GM13976 (cell line): Measurements from ENCODE around the gene RNPS1.

Experiments used
- DNase-seq: peaks from one replicate; pipeline ENCODE4 v3.0.0; 2012; ENCODE audit warnings: low spot score
- in situ Hi-C: fragments of 300-500 bp; cut with MboI; formaldehyde crosslinking; loops from one replicate; pipeline ENCODE4 v1.12.0; 2022; ENCODE audit warnings: low sequenced_read_pairs, mixed read lengths, inconsistent platforms; ENCODE audit not compliant: unreplicated experiment
- TF ChIP-seq, protein P1 (sequence below): IDR thresholded peaks from 2 replicates; pipeline ENCODE4 v1.5.1; 2012; ENCODE audit warnings: borderline replicate concordance, mild to moderate bottlenecking; ENCODE audit not compliant: insufficient read depth; ENCODE audit errors: extremely low read depth, missing control alignments, control extremely low read depth

RNPS1 gene

GRCh38 chr16:2237493-2238149, 30.3 kb downstream of the RNPS1 start:
- in situ Hi-C loops, result no loop called here
- TF ChIP-seq, protein P1, sequence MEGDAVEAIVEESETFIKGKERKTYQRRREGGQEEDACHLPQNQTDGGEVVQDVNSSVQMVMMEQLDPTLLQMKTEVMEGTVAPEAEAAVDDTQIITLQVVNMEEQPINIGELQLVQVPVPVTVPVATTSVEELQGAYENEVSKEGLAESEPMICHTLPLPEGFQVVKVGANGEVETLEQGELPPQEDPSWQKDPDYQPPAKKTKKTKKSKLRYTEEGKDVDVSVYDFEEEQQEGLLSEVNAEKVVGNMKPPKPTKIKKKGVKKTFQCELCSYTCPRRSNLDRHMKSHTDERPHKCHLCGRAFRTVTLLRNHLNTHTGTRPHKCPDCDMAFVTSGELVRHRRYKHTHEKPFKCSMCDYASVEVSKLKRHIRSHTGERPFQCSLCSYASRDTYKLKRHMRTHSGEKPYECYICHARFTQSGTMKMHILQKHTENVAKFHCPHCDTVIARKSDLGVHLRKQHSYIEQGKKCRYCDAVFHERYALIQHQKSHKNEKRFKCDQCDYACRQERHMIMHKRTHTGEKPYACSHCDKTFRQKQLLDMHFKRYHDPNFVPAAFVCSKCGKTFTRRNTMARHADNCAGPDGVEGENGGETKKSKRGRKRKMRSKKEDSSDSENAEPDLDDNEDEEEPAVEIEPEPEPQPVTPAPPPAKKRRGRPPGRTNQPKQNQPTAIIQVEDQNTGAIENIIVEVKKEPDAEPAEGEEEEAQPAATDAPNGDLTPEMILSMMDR, result no peak
- DNase-seq, result no peak

DNA sequence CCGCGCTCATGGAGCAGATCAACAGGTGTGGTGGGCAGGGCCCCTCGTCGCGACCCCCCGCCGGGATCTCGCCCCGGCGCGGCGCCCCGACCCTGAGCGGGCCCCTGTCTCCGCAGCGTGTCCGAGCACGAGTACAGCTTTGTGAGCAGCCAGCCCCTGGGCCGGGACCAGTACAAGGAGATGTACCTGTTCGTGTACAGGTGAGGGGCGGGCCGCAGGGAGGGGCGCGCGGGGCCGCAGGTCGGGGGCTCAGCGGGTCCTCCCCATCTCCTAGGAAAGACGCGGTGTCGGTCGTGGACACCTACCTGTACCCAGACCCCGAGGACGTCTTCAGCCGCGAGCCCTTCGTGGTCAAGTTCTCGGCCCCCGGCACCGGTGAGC, 30.8 kb downstream of the RNPS1 start:
- in situ Hi-C loops, result no loop called here
- TF ChIP-seq, protein P1, result no peak
- DNase-seq, result no peak

DNA sequence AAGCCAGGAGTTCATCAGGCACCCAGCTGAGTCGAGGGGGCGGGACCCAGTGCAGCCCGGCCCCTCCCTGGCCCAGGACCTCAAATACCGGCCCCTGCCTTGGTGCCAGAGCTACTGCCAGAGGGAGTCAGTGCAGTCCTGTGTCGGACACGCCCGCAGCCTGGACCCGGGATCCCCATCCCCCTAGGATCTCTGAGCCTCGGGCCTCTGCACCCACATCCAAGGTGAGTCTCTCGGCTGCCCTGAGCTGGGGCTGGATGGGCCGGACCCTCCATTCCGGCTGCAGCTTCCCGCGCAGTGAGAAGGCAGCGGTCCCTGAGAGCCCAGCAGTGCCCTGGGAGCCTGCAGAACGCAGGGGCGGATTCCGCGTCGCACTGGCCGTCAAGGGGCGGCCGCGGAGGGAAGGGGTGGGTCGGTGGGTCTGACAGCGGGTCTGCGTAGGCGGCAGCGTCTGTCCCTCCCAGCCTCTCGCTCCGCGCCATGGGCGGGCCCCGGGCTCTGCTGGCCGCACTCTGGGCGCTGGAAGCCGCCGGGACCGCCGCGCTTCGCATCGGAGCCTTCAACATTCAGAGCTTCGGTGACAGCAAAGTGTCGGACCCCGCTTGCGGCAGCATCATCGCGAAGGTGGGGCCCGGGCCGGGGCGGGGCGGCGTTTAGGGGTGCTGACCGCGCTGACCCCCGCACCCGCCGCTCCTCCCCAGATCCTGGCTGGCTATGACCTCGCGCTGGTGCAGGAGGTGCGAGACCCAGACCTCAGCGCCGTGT, 31.4 kb downstream of the RNPS1 start, which contains the start of gene DNASE1L2:
Gene DNASE1L2 (plus strand): TSS at position 108 of the 765 bp plus-strand sequence. CDS start 373 bp downstream, at position 481.
- in situ Hi-C loops, result no loop called here
- TF ChIP-seq, protein P1, result no peak
- DNase-seq, result no peak

DNA sequence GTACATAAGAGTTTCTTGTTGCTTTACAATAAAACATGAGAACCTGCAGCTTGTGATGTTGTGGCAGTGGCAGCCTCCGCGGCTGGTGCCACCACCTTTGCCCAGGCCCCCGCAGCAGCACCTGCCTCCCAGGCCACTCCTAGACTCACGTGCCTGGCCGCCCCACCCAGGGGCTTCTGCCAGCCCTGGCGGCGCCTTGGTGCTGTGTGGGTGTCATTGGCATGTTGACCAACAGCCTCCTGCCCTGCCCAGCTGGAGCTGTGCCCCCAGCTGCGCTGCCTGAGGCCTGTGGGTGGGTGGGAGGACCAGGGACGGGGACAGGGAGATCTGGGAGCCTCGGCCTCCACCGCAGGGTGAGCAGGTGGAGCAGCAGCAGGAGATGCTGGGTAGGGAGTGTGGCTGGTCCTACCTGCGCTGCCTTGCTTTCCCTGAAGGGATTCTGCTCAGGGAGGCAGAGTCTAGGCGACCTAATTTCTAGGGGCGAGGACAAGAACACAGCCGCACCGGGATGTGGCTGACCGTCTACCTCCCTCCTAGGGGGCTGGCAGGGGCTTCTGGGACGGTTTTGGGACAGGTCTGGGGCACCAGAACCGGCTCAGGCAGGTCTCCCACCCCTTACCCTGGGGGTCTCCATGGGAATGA, 32.1 kb downstream of the RNPS1 start:
- TF ChIP-seq, protein P1, result no peak
- no peak for DNase-seq
- in situ Hi-C loops, result no loop called here

GRCh38 chr16:2235234-2235651, 32.7 kb downstream of the RNPS1 start:
- TF ChIP-seq, protein P1, result no peak
- in situ Hi-C loops, result no loop called here
- DNase-seq, result no peak

GRCh38 chr16:2234813-2235170, 33.1 kb downstream of the RNPS1 start:
- TF ChIP-seq, protein P1, result no peak
- no peak for DNase-seq
- in situ Hi-C loops, result no loop called here
